Hepatocyte (in vitro differentiated cells): ENCODE measurements around the gene CFB. TPM values are rescaled to one million over a fixed set of nuclear protein-coding genes. Genes with fewer than 3 reads are reported as not detected.

ENCODE experiments used
- DNase-seq: peaks from one replicate; pipeline ENCODE4 v3.0.0-alpha.2; 2016; ENCODE audit warnings: low spot score
- H2AFZ ChIP-seq: fragments of 200-600 bp; sonication (generic); 2 replicates; pipeline ENCODE4 v1.6.0; 2016; ENCODE audit warnings: antibody characterized with exemption, mild to moderate bottlenecking
- H3K27ac ChIP-seq: fragments of 200-600 bp; sonication (generic); 2 replicates; pipeline ENCODE4 v1.5.1; 2016; ENCODE audit warnings: mild to moderate bottlenecking
- H3K27me3 ChIP-seq: fragments of 200-600 bp; sonication (generic); 2 replicates; pipeline ENCODE4 v1.6.1; 2016
- H3K36me3 ChIP-seq: fragments of 200-600 bp; sonication (generic); replicated peaks from 2 replicates; pipeline ENCODE4 v1.5.1; 2016; ENCODE audit warnings: low read depth; ENCODE audit not compliant: insufficient read depth
- H3K4me1 ChIP-seq: fragments of 200-600 bp; sonication (generic); 2 replicates; pipeline ENCODE4 v1.5.1; 2016; ENCODE audit warnings: mild to moderate bottlenecking, moderate library complexity; ENCODE audit not compliant: insufficient read depth
- H3K4me2 ChIP-seq: fragments of 200-600 bp; sonication (generic); 2 replicates; pipeline ENCODE4 v1.6.0; 2016
- H3K4me3 ChIP-seq: fragments of 200-600 bp; sonication (generic); 2 replicates; pipeline ENCODE4 v1.5.1; 2016; ENCODE audit warnings: mild to moderate bottlenecking
- H3K79me2 ChIP-seq: fragments of 200-600 bp; sonication (generic); 2 replicates; pipeline ENCODE4 v1.6.0; 2017; ENCODE audit warnings: mild to moderate bottlenecking
- H3K9me2 ChIP-seq: fragments of 200-600 bp; sonication (generic); replicated peaks from 2 replicates; pipeline ENCODE4 v1.6.0; 2017; ENCODE audit warnings: mild to moderate bottlenecking; ENCODE audit not compliant: insufficient read depth
- H3K9me3 ChIP-seq: fragments of 200-600 bp; sonication (generic); 2 replicates; pipeline ENCODE4 v1.5.1; 2016; ENCODE audit warnings: low read depth, mild to moderate bottlenecking
- H4K20me1 ChIP-seq: fragments of 200-600 bp; sonication (generic); 2 replicates; pipeline ENCODE4 v1.6.0; 2016; ENCODE audit warnings: mild to moderate bottlenecking; ENCODE audit not compliant: insufficient read depth, poor library complexity, severe bottlenecking
- EZH2 ChIP-seq: fragments of 200-600 bp; sonication (generic); IDR thresholded peaks from 2 replicates; pipeline ENCODE4 v1.6.1; 2016; ENCODE audit warnings: antibody characterized with exemption, mild to moderate bottlenecking, borderline replicate concordance
- EZH2phosphoT487 ChIP-seq: fragments of 200-600 bp; sonication (generic); IDR thresholded peaks from one replicate; pipeline ENCODE4 v1.6.1; 2018; ENCODE audit warnings: antibody characterized with exemption, mild to moderate bottlenecking, low read depth, moderate library complexity; ENCODE audit not compliant: unreplicated experiment, severe bottlenecking
- WGBS: methylation state at CpG from one replicate; pipeline ENCODE4 v1.1.6; 2016; ENCODE audit warnings: low lambda C conversion rate; ENCODE audit errors: missing lambda C conversion rate; 5-methylcytosine and 5-hydroxymethylcytosine counted together
- polyA plus RNA-seq: library from polyadenylated mRNA; unstranded; fragments of >200 nt; fragmentation: Nextera tagmentation; extraction: Ambion mirVana; gene quantifications from 2 replicates; pipeline ENCODE4 v1.2.1, GENCODE V29; 2016
- total RNA-seq: library from RNA; depleted of rRNA; stranded (reverse); fragments of >200 nt; gene quantifications from 2 replicates; pipeline ENCODE4 v1.2.3, GENCODE V29; 2014
- TF ChIP-seq, protein P1 (sequence below): fragments of 200-600 bp; sonication (generic); IDR thresholded peaks from 2 replicates; pipeline ENCODE4 v1.5.1; 2016; ENCODE audit warnings: antibody characterized with exemption, mild to moderate bottlenecking; ENCODE audit not compliant: poor library complexity

The CFB gene
- total and polyA plus RNA-seq, 2 experiments from 2014 or later, result 190 to 349 TPM

DNA sequence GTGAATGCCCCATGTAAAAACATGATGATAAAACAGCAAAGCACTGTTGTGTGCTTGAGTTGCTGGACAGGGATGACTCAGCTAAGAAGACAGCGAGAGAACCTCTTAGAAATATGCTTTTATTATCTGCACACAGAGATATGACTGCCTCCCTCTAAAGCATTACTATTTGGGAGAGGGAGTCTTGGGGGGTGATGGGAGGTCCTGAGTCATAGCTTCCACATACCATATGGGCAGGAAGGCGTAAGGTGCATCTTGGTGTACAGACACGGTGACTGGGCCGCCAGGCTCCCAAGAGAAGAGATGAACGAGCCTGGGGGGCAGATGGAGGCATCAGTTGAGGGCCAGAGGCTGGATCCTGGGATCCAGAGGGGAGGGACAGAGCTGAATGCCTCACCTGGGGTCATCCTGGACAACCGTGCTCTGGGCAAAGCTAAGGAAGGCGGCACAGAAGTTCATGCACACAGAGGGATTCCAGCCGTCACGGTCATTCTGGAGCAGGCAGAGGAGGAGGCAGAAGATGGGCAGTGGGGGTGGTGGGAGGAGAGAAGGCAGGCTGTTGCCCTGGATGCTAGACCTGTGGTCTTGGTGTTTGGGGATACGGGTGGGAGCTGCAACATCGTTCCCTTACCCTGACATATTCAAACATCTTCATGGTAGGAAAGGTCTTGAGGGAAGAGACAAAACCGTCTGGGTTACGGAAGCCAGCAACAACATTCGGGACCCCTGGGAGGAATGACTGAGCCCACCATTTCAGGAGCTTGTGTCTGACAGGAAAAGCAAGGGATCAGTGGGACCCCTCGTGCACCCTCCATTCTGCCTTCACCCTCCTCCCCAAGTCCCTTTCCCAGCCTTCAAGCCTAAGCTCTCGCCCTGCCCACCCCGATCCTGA lies 24.1 kb downstream of the CFB start:
- peak overlapping the region; percentile 92 for H3K4me2 ChIP-seq
- TF ChIP-seq EZH2 (no peak), EZH2phosphoT487 (no peak)
- TF ChIP-seq, protein P1, sequence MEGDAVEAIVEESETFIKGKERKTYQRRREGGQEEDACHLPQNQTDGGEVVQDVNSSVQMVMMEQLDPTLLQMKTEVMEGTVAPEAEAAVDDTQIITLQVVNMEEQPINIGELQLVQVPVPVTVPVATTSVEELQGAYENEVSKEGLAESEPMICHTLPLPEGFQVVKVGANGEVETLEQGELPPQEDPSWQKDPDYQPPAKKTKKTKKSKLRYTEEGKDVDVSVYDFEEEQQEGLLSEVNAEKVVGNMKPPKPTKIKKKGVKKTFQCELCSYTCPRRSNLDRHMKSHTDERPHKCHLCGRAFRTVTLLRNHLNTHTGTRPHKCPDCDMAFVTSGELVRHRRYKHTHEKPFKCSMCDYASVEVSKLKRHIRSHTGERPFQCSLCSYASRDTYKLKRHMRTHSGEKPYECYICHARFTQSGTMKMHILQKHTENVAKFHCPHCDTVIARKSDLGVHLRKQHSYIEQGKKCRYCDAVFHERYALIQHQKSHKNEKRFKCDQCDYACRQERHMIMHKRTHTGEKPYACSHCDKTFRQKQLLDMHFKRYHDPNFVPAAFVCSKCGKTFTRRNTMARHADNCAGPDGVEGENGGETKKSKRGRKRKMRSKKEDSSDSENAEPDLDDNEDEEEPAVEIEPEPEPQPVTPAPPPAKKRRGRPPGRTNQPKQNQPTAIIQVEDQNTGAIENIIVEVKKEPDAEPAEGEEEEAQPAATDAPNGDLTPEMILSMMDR, result no peak
- H3K4me3 ChIP-seq, result no peak overlapping the region
- H3K27ac ChIP-seq, result peak overlapping the region; percentile 40
- no peaks in the 10 kb centered on the region for H3K27me3 ChIP-seq
- peaks cover 19% of the 10 kb centered on the region for H3K4me1 ChIP-seq
- WGBS, result 88% methylated on average over 17 of the region's 17 CpGs
- DNase-seq, result no peak
- H3K9me3 ChIP-seq, result no peaks in the 10 kb centered on the region
- H3K36me3 ChIP-seq, result no peaks in the 10 kb centered on the region
- H3K79me2 ChIP-seq, result peaks cover 36% of the 10 kb centered on the region
- H4K20me1 ChIP-seq, result no peaks in the 10 kb centered on the region
- no peaks in the 10 kb centered on the region for H3K9me2 ChIP-seq
- no peak overlapping the region for H2AFZ ChIP-seq

DNA sequence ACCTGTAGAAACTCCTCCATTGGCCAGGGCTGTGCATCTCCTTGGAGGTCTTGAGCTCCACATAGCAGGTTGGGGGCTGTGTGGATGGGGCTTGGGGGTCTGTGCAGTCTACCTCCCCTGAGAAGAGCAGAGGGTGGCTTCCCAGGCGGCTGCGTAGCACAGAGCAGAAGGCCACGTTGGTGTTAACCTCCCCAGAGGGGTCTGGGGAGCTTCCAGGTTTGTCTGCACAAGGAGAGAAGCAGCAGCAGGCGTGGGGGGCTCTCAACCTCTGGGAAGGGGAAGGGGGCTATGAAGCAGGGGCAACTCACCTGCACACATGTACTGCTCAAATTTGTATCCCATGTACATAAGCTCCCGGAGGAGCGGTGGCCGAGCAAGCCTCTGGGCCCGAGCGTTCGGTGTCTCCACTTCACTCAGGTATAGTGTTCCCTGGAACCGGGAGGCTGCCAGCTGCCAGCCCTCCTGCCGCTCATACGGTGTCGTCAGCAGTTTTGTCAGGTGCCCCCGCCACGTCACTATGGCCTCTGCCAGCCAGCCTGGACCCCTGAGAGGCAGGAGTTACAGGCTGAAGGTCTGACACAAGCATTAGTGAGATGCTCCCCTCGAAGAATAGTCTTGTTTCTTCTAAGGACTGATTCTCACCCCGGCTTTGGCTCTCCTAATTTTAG lies 24.8 kb downstream of the CFB start:
- Histone ChIP-seq H2AFZ (no peak overlapping the region), H4K20me1 (no peaks in the 10 kb centered on the region), H3K27me3 (no peaks in the 10 kb centered on the region), H3K9me2 (no peaks in the 10 kb centered on the region), H3K27ac (peak overlapping the region; percentile 95), H3K9me3 (no peaks in the 10 kb centered on the region), H3K4me2 (peak overlapping the region; percentile 92), H3K4me3 (no peak overlapping the region), H3K36me3 (no peaks in the 10 kb centered on the region), H3K79me2 (peaks cover 36% of the 10 kb centered on the region), H3K4me1 (peaks cover 19% of the 10 kb centered on the region)
- DNase-seq, result no peak
- no peak for TF ChIP-seq EZH2
- 94% methylated on average over 18 of the region's 18 CpGs for WGBS

DNA sequence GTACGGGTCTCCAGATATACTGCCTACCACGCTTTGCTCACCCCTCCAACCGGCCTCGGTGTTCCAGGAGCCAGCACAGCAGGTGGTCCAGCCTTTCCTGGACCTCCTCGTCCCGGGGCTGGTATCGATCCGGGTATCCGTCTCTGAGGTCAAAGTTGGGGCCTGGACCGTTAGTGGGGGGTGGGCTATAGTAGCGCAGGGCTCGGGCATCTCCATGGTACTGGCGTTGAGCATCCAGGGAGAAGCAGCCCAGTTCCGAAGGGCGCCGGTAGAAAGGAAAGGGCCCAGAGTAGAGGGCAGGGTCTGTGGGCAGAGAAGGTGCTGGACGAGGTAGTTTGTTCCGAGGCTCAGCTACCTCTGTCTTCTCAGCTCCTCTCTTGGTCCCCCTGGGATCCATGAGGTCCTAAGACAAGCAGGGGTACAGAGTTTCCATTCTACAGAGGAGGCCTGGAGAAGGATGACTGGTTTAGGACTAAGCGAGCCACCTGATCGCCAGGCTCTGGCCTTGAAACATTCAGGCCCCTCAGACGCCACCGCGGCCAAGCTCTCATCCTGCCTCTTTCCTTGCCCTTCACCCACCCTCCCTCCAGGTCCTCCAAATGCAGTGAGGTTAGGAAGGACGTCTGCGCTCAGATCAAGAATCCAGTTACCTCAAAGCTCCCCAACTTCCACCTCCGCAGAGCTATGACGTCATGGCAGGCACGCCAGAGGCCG lies 25.5 kb downstream of the CFB start:
- Histone ChIP-seq H2AFZ (peak overlapping the region; percentile 7), H3K36me3 (no peaks in the 10 kb centered on the region)
- 61% methylated on average over 29 of the region's 29 CpGs for WGBS

More for the DNA sequence above, 25.5 kb downstream of the CFB start:
- Histone ChIP-seq H3K79me2 (peaks cover 36% of the 10 kb centered on the region), H3K27ac (peak overlapping the region; percentile 95), H3K27me3 (no peaks in the 10 kb centered on the region), H3K9me3 (no peaks in the 10 kb centered on the region), H3K4me2 (peak overlapping the region; percentile 92), H3K4me1 (peaks cover 19% of the 10 kb centered on the region), H4K20me1 (no peaks in the 10 kb centered on the region), H3K4me3 (peak overlapping the region; percentile 58), H3K9me2 (no peaks in the 10 kb centered on the region)
- no peak for DNase-seq
- TF ChIP-seq EZH2 (no peak), EZH2phosphoT487 (no peak)
- TF ChIP-seq, protein P1, result no peak
